GM10266 (cell line): Measurements from ENCODE around the gene UBE2G1.

ENCODE experiments used
- DNase-seq: peaks from one replicate; pipeline ENCODE4 v3.0.0; 2012; ENCODE audit errors: extremely low spot score
- CTCF ChIP-seq: IDR thresholded peaks from 2 replicates; pipeline ENCODE4 v1.5.1; 2012; ENCODE audit warnings: mild to moderate bottlenecking, low read depth; ENCODE audit not compliant: control insufficient read depth, insufficient read depth; ENCODE audit errors: missing control alignments

UBE2G1 gene

GRCh38 chr17:4221163-4221562 is 145.3 kb downstream of the UBE2G1 start:
- DNase-seq: no peak
- TF ChIP-seq CTCF: no peak

GRCh38 chr17:4220655-4221054 is 145.8 kb downstream of the UBE2G1 start:
- DNase-seq: no peak
- no peak for TF ChIP-seq CTCF
